GM18867 (cell line): ENCODE results near the gene TOR1A.

ENCODE experiments used
- ATAC-seq: cut with Tn5 transposase; IDR thresholded peaks from one replicate; pipeline ENCODE4 v1.9.1; 2021; ENCODE audit warnings: mild to moderate bottlenecking, moderate library complexity; ENCODE audit not compliant: unreplicated experiment

TOR1A gene

DNA sequence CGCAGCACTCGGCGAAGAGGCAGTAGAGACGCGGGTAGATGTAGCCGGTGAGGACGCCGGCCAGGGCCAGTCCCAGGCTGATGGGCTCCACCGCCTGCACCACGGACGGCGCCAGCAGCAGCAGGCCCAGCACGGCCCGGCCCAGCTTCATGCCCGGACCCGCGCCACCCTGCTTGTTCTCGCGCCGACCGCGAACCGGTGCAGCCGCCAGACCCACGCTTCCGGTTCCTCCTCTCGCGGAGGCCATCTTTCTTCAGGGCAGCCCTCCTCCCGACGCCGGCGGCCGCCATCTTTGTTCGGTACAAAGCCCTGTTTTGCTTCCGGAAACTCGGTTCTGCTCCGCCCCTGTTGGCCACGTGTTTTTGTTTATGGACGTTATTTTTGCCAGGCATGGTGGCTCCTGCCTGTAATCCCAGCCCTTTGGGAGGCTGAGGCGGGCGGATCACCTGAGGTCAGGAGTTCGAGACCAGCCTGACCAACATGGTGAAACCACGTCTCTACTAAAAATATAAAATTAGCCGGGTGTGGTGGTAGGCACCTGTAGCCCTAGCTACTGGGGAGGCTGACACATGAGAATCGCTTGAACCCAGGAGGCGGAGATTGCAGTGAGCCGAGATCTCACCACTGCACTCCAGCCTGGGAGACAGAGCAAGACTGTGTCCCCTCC, at the start of gene TOR1A:
TOR1A (minus strand) TSS at position 202 of the 667 bp plus-strand sequence; CDS start at position 151, 51 bp downstream.
- peak; percentile 87 for ATAC-seq

GRCh38 chr9:129871046-129871445, 47.1 kb upstream of the TOR1A start:
- no peak for ATAC-seq

DNA sequence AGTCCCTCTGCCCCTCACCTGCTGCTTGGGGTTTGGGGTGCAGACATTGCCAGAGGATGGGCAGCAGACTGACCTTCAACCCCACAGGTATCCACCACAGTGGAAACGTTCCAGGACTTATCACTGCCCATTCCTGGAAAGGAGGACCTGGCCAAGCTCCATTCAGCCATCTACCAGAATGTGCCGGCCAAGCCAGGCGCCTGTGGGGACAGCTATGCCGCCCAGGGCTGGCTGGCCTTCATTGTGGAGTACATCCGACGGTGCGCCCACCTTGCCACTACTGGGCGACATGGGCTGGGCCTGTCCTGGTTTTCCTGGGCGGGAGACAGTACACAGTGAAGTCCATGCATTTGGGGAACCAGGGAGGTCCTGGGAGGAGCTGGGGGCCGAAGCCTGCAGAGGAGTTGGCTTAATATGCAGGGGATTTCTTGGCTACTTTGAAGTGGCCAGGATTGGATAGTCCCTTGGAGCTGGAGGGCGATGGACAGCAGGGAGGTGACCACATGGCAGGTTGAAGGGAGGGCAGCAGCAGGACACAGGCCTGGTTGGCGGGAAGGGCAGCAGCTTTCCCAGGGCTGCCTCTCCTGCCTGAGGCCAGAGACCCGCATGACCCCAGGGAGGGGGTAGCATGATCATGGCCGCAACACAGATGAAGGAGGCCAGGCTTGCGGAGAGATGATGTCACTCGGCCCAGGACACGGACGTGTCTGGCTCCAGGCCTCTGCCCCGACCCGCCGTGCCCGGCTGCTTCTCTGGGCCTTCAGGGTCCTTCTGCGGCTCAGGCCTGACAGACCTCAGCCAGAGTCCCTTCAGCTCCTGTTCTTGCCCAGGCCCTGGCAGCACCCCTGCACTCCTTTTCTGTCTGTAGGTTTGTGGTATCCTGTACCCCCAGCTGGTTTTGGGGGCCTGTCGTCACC, 45.9 kb upstream of the TOR1A start:
- no peak for ATAC-seq

DNA sequence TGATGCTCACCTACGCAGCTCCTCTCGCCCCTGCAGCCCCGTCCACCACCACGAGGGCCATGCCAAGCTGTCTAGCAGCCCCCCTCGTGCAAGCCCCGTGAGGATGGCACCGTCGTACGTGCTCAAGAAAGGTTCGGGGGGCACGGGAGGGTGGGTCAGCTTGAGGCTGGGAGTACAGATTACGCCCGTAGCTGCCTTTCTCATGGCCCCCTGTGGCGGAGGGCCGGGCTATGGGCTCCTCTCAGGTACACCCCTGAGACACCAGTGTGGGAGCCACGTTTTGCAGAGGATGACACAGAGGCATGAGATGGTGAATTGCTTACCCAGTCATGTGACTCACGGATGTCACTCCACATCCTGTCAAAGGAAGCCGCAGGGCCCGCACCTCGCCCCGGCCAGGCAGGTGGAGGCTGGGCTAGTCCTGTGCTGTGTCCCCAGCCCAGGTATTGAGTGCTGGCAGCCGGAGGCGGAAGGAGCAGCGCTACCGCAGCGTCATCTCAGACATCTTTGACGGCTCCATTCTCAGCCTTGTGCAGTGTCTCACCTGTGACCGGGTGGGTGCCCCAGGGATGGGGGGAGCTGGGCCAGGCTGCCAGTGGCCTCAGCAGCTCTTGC, 45.0 kb upstream of the TOR1A start:
- ATAC-seq, result no peak

GRCh38 chr9:129868023-129868871, 44.3 kb upstream of the TOR1A start:
- ATAC-seq, result no peak

GRCh38 chr9:129867136-129868022, 43.4 kb upstream of the TOR1A start:
- ATAC-seq, result no peak

- no peak for ATAC-seq
These were observed 42.6 kb upstream of the TOR1A start for GRCh38 chr9:129866394-129867135.

- ATAC-seq, result no peak
These were observed 41.9 kb upstream of the TOR1A start for GRCh38 chr9:129865668-129866320.

DNA sequence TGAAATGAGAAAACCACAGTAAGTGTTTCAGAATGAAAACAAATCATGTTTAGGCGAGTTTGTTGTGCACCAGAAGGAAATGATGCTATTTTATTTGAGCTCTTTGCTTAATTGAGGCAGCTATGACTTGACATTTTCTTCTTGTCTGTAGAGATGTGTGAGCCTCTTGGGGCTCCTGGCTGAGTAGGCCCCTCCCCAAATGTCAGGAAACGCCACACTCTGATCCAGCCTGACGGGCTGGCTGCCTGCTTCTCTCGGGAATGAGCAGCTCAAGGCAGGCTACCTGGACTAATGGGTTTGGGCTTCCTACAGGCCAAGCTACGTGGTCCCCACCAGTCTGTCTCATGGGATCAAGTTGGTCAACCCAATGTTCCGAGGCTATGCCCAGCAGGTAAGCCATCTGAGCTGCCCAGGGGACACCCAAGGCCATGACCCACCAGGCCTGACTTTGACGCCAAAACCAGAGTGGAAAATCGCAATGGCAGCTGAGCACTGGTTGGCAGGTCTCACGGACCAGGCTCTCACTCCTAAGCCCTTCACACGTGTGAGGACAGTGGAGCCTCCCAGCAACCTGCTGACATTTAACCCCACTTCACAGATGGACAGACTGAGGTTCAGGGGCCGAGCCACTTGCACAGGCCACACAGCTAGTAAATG, 41.2 kb upstream of the TOR1A start:
- ATAC-seq, result no peak

DNA sequence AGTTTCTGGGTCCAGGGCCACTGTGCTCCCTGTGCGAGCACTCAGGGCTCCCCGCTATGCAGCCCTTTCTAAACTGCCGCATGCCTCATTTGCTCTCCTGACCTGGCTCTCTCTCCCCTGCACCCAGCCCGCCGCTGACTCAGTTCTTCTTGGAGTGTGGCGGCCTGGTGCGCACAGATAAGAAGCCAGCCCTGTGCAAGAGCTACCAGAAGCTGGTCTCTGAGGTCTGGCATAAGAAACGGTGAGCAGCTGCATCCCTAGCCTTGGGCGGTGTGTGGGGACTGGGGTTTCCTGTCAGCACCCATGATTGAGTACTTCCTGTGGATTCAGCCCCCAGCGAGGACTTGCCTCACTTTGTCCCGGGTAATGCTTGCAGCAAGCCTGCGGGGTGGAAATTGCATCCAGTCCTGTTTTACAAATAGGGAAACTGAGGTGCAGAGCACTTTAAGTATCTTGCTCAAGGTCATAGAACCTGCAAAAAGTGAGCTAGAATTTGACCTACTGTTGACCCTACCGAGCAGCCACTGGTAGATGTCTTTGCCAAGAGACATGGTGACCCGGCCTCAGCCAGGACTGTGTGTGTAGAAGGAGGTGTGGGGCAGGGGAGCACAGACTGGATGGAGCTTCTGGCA, 39.2 kb upstream of the TOR1A start:
- ATAC-seq, result no peak

GRCh38 chr9:129861447-129861827, 37.5 kb upstream of the TOR1A start:
- no peak for ATAC-seq

GRCh38 chr9:129860653-129861446, 36.9 kb upstream of the TOR1A start:
- ATAC-seq, result no peak

GRCh38 chr9:129858167-129858962, 34.4 kb upstream of the TOR1A start:
- no peak for ATAC-seq

DNA sequence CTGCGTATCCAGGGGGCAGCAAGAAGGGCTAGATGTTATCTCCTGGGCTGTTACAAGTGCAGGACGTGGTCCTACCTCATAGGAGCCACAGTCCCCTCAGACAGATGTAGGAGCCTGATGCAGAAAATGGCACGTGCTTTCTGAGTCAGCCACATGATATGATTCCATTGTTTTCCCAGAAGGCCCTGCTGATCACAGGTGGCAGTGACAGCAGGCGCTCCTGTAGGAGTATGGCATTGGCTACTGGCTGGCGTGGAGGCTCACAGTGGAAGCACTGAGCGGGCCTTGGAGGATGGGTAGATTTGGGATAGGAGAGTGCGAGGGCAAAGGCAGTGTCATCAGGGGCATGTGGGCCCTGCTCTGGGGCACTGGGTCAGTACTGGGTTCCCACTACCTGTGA, 33.3 kb upstream of the TOR1A start:
- ATAC-seq, result no peak

DNA sequence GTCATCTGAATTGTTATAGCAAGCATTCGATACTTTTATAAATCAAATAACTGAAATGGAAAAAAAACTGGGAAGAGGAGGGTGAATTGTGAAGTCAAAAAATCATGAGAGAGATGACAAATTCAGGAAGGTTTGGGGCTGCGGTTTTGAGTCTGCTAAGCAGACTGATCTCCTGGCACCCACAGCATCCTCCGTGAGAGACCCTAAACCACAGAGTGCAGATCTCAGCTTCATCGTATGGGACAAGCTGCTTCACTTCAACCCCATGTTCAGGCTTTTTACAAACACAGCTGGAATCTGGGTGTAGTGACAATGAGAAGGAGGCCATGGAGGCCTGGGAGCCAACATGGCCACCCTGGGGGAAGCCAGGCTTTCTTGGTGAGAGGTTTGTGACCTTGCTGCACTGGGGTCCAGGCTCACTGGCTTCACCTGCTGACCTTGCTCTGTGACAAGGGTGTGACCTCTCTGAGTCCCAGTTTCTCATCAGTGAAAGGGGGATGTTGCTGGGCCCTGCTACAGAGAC, 30.7 kb upstream of the TOR1A start:
- ATAC-seq, result no peak

- ATAC-seq, result no peak
These were observed 29.7 kb upstream of the TOR1A start for GRCh38 chr9:129853614-129854013.
